NCI-H2227 (cell line): Measurements from ENCODE around the gene PLCB3.
A peak's percentile ranks its signal among the peaks of the same experiment; 100 is the strongest.

ENCODE experiments used
- DNase-seq: peaks from one replicate; lab custom pipeline; 2025; ENCODE audit not compliant: unreplicated experiment; lab: John Stamatoyannopoulos, UW

The PLCB3 gene

DNA sequence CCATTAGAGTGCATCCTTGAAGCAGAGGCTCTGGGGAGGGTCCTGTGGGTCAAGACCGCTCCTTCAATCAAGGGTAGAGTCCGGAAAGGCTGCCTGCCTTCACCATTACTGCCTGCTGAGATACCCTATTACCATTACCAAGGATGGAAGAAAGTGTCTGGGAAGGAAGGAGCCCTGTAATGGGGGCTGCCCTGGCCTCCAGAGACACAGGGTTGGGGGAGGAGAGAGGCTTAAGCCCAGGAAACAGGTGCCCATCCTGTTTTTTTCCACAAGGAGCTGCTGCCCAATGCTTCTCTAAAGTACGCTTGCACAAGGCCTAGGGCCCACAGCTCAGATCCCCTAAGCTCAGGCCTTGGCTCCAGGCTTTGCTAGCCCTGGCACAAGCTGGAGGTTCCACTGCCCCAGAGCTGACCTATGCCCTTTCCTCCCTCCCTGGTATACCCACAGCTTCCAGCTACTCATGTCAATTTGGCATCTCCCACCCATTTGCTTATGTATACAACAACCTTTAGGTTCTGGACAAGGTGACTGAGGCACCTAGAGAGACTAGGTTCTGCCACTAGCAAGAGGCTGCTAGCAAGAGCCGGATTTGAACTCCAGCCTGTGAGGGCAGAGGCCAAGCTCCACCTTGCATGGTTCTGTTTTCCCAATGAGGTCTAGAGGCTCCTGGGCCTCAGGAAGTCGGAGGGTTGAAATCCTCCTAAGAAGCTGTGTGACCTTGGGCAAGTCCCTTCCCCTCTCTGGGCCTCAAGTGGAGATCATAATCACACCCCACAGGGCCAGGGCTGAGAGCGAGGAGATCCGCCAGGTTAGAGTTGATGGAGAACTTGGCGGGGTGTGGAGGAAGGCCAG is 1.5 kb upstream of the PLCB3 start:
- peak; percentile 70 for DNase-seq

DNA sequence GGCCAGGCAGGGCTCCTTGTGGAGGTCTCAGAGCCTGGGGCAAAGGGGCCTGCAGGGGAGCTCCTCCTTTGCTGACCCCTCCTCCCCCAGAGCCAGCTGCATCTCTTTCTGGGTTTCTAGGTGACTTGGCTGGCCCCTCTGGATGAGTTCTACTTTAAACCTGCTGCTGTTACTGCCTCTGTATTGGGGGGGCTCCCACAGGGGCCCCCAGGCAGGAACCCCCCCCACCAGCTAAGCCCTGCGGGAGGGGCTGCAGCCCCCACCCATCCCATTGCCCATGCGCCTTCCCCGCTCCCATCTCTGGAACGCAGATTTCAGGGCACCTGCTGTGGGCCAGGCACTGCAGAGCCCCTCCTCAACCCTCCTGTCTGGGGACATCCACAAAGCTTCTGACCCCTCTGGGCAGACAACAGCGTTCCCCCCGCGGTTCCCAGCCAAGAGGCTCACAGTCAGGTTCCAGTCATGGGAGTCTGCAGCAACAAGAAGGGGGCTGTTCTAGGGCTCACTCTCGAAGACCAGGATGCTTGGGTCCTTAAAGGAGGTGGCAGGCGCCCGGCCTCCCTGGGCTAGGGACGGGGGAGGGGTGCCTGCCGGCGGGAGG is 815 bp upstream of the PLCB3 start:
- DNase-seq = peak; percentile 67

DNA sequence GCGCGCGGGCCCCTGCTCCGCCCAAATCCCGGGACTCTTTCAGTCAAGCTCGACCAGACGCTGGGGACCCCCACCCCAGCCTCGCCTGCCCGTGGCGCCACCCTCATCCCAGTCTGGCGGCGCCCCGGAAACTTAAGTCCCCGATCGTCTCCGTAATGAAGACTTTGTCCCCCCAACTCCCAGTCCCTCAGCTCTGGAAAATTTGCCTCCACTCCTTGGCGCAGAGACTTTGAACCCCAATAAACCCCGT is 348 bp downstream of the PLCB3 start:
- DNase-seq = no peak

DNA sequence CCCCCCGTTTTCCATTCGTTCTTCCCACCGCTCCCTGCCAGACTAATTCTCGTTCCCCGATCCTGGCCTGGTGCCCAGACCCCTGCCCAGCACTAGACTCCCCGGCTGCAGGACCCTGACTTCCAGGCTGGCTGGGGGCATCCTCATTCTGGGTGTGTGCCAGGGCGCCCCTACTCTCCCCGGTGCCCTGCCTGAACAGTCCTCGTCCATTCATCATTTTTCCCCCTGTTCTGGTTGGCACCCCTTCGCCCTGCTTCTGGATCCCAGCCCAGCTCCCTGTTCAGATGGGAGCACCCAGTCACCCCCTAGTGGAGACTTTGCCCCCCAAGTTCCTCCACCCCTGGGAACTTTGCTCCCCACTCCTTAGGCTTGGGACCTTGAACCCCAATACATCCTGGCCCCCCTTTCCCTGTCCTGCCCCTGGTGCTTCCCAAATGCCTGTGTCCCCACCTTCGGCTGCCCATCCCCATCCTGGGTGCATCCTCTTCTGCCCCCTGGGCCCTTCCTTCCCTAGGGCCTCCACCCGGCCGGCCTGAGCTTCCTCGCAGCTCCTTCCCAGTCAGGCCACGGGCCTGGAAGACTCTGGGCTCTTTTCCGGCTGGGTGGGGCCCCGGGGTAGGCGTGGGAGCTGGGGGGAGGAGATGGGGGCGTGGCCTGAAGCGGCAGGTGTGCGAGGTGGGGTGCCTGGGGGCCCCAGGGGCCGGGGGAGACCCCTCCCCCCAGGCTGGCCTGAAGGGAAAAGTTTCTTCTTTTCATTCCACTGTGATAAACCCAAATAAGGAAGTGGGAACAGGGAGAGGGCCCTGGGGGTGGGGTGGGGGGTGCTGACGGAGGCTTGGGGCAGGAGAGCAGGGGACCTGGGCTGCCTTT is 908 bp downstream of the PLCB3 start:
- DNase-seq = peak; percentile 43

- DNase-seq = no peak
Measured at GRCh38 chr11:64253043-64253442, 1.7 kb downstream of the PLCB3 start.

- DNase-seq = no peak
Measured at GRCh38 chr11:64253481-64253880, 2.2 kb downstream of the PLCB3 start.

DNA sequence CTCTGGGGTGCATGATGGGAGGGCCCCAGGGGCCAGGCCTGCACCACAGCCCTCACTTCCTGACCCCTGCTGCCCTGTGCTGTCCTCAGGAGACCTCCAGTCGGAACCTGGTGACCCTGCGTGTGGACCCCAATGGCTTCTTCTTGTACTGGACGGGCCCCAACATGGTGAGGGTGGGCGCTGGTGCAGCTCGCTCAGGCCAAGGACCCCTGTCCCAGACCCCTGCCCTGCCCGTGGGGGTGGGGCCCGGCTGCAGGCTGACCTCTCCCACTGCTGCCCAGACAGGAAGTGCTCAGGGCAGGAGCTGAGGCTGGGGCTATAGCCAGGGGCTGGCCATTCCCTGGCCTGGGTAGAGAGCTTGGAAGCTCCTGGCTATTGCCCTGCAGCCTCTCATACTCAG is 3.0 kb downstream of the PLCB3 start:
- no peak for DNase-seq

DNA sequence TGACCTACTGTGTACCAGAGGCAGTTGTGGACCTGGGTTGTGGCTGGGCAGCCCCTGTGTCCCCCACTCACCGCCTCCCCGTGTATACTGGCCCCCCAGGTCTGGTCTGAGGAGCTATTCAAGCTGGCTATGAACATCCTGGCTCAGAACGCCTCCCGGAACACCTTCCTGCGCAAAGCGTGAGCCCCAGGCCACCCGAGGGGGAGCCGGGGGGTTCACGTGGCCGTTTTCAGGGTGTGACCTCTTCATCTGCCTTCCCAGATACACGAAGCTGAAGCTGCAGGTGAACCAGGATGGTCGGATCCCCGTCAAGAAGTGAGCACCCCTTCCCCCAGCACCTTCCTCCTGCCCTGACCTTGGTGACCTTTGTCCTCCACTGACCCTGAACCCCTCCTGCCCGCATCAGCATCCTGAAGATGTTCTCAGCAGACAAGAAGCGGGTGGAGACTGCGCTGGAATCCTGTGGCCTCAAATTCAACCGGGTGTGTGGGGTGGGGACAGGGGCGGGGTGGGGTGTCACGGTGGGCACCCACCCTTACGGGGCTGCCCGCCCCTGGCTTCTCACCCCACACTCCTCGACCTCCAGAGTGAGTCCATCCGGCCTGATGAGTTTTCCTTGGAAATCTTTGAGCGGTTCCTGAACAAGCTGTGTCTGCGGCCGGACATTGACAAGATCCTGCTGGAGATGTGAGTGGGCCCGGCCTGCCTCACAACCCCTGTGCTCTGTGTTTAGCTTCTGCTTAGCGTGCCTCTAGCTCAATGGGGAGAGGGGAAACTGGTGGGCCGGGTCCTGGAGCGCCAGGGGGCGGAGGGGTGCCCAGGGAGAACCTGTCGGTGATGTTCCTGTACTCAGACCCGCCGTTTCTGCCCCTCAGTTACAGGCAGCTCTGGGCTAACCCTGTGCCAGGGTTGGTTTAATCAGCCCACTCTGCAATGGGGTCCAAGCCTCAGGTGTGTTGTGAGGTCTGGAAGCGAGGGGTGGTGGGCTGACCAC is 4.1 kb downstream of the PLCB3 start:
- DNase-seq = no peak

- no peak for DNase-seq
Measured at GRCh38 chr11:64256300-64256699, 5.0 kb downstream of the PLCB3 start.

GRCh38 chr11:64258356-64258755 is 7.0 kb downstream of the PLCB3 start:
- no peak for DNase-seq

DNA sequence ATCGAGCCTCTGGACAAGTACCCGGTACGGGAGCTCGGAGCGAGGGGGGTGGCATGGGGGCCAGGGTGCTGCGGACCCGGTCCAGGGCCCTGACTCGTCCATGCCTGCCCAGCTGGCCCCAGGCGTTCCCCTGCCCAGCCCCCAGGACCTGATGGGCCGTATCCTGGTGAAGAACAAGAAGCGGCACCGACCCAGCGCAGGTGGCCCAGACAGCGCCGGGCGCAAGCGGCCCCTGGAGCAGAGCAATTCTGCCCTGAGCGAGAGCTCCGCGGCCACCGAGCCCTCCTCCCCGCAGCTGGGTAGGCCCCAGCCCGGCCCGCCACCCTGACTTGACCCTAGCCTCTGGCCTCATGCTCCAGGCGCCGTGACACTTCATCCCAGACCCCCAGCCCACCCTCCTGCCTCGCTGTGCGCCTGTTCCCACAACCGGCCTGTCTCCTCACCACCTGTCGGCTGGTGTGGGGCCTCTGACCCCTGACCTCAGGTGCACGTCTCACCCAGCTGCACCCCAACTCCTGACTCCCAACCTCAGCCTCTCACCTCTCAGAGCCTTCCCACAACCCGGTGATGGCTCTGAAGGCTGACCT is 7.7 kb downstream of the PLCB3 start:
- DNase-seq = no peak

DNA sequence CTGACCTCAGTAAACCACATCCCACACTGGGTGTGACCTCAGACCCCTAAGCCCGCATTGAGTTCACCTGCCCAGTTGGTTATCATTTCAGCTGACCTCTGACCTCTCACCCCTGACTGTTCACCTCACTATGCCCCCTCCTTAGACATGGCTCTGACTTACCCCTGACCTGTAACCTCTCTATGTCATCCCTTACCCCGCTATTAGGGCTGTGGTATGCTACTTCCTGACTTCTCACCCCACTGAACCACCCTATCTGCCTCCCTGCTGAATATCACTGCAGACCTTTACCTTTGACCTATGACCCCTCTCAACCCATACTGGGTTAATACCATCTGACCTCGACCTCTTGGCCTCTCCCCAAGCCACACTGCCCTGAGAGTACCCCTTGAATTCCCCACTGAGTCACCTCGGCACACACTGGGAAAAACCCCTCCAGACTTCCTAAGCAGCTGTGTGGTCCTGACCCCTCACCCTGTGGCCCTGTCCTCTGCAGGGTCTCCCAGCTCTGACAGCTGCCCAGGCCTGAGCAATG is 8.3 kb downstream of the PLCB3 start:
- DNase-seq = no peak

DNA sequence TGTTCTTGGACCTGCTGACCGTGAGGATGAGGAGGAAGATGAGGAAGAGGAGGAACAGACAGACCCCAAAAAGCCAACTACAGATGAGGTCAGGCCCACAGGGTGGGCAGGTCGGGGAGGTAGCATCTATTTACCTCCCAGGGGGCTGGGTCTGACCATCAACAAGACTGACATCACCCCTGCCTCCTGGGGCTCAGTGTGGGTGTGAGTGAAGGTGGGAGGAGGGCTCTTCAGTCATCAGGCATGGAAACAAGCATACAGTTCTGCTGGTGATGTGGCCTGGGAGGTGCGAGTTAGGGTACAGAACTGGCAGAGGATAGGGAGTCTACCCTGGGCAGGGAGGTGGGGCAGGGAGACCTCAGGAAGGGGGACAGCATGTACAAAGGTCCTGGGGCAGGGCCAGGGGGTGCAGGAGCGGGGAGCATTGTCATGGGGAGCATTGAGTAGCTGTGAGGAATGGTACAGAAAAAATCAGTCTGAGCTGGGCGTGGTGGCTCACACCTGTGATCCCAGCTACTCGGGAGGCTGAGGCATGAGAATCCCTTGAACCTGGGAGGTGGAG is 8.9 kb downstream of the PLCB3 start:
- no peak for DNase-seq

- DNase-seq = no peak
Measured at GRCh38 chr11:64261556-64262080, 10.3 kb downstream of the PLCB3 start.

DNA sequence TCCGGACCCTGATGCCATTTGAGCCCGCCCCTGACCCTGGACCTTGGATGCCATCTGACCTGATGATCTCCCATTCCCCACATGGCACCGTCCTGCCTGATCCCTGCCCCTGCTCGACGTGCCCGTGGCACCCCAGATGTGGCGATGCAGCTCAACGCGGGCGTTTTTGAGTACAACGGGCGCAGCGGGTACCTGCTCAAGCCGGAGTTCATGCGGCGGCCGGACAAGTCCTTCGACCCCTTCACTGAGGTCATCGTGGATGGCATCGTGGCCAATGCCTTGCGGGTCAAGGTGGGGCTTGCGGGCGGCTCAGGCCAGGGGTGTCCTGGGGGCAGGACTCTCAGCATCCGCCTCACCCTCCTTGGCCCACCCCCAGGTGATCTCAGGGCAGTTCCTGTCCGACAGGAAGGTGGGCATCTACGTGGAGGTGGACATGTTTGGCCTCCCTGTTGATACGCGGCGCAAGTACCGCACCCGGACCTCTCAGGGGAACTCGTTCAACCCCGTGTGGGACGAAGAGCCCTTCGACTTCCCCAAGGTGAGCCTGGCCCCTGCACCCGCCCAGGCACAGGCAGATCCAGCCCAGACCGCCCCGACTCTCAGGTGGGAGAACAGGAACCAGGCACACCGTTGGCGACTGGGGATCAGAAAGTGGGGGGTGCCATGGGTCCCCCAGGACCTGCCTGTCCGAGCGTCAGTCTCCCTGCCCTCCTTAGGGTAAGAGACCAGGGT is 11.1 kb downstream of the PLCB3 start:
- DNase-seq = no peak

DNA sequence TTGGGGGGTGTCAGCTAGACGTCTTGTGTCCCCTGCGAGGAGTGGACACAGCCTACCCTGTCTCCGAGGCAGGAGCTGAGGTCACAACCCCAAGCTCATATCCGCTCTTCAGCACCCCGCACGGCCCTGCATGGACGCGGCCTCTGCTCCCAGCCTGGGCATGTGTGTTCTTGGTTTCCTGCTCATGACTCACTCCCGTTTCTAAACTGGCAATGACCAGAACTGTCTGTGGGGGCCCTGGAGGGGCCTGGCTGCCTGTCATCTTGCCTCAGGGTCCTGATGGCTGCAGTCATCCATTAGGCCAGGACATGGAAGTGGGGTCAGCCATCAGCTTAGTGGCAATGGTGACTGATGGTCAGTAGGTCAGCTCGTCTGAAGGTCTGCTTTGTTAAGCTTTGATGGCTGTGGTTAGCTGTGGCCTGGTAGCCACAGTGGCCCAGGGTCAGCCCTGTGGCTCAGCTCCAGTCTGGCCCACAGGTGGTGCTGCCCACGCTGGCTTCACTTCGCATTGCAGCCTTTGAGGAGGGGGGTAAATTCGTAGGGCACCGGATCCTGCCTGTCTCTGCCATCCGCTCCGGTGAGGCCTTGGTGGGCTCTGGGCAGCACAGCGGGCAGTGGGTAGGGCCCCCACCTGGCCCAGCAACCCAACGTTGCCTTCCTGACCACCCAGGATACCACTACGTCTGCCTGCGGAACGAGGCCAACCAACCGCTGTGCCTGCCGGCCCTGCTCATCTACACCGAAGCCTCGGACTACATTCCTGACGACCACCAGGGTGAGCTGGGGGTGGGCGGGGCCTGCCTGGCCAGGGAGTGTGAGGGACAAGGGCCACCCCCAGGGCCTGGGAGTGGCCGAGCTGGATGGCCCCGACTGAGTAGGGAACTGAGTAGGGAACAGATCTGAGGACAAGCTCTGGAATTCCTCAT is 12.0 kb downstream of the PLCB3 start:
- DNase-seq = no peak

DNA sequence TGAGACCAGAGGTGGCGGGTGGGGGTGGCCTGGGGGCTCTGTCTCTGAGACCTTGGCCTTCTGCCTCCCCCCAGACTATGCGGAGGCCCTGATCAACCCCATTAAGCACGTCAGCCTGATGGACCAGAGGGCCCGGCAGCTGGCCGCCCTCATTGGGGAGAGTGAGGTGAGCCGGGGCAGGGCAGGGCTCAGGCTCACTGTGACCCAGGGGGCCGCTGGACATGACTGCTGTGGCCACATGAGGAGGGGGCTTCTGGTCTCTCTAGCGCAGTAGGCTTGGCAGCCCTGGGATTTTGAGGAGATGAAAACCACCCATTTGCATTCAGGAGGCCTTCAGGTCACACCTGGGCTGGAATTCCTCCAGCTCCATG is 12.6 kb downstream of the PLCB3 start:
- no peak for DNase-seq

DNA sequence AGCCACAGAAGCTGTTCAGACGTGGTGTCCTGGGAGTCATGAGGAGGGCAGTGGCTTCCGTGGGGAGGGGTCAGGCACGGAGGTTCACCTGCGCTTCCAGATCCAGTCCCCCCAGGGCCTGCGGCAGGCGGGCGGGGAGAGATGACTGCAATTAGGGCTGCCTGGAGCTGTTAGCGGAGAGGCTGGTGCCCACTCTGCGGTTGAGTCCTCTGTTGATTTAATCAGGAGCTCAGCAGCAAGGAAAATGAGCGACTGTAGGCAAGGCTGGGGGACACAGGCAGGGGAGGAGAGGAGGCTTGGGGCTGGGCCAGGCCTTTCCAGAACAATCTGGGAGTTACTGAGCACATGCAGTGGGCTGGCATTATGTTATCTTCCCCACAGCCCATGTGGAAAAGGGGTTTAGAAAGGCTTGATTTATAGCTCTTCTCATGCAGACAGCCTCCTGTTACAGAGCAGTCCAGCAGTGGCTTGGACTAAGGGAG is 13.1 kb downstream of the PLCB3 start:
- DNase-seq = peak; percentile 62
